Kidney (tissue), 14 donors: ENCODE data around the gene NDOR1. TPM values are rescaled to one million over a fixed set of nuclear protein-coding genes. Genes with fewer than 3 reads are reported as not detected.
A peak's percentile ranks its signal among the peaks of the same experiment; 100 is the strongest.

Experiments
- DNase-seq, 5 donors: peaks; one replicate each; pipeline ENCODE4 v3.0.0-alpha.2; 2013 to 2020
- FAIRE-seq: peaks from 2 replicates; lab custom pipeline; 2012; peaks lifted over from hg19 to GRCh38; lab: Jason Lieb, UNC
- H3K27ac ChIP-seq, 2 donors: one replicate each; pipeline ENCODE4 v1.7.0; 2013; ENCODE audit warnings: low read depth in 2 of 2, low read length in 2 of 2, inconsistent platforms in 1 of 2
- H3K27me3 ChIP-seq: one replicate; pipeline ENCODE4 v1.7.1; 2013; ENCODE audit warnings: low read length, inconsistent platforms; ENCODE audit not compliant: control insufficient read depth, insufficient read depth
- H3K36me3 ChIP-seq, 3 donors: one replicate each; pipeline versions ENCODE4 v1.7.0 to v1.7.1; 2013; ENCODE audit warnings: low read length in 3 of 3, control low read depth in 1 of 3, inconsistent platforms in 1 of 3; ENCODE audit not compliant: insufficient read depth in 3 of 3, control insufficient read depth in 2 of 3
- H3K4me1 ChIP-seq, 3 donors: one replicate each; pipeline versions ENCODE4 v1.7.0 to v1.7.1; 2013; ENCODE audit warnings: low read length in 3 of 3, inconsistent platforms in 1 of 3, low read depth in 1 of 3; ENCODE audit not compliant: control insufficient read depth in 2 of 3, insufficient read depth in 2 of 3
- H3K4me3 ChIP-seq, 3 donors: one replicate each; pipeline versions ENCODE4 v1.7.0 to v1.8.1; 2013; ENCODE audit warnings: low read length in 3 of 3, control low read depth in 1 of 3, inconsistent platforms in 1 of 3
- H3K9ac ChIP-seq, 3 donors: one replicate each; pipeline versions ENCODE4 v1.7.0 to v1.7.1; 2013; ENCODE audit warnings: low read length in 3 of 3, control low read depth in 1 of 3, inconsistent platforms in 1 of 3
- H3K9me3 ChIP-seq, 3 donors: one replicate each; pipeline versions ENCODE4 v1.7.0 to v1.7.1; 2013; ENCODE audit warnings: low read length in 3 of 3, control low read depth in 1 of 3, inconsistent platforms in 1 of 3; ENCODE audit not compliant: control insufficient read depth in 2 of 3, insufficient read depth in 1 of 3
- intact Hi-C: fragments of 100-400 bp; cut with DNase I; formaldehyde crosslinking; loops from one replicate; pipeline ENCODE4 v1.11.1; 2022
- polyA plus RNA-seq: library from polyadenylated mRNA; stranded (reverse); fragments of 350-450 nt; fragmentation: Illumina TruSeq; extraction: RNeasy Lipid Tissue Mini Kit (QIAGEN cat#74804); gene quantifications from one replicate; pipeline ENCODE4 v1.2.3, GENCODE V29; 2014; ENCODE audit warnings: low read depth, low replicate concordance; ENCODE audit not compliant: insufficient read depth
- total RNA-seq: library from RNA; stranded (reverse); fragmentation: NEBNext Ultra II Directional; extraction: Animal tissue kit (Norgen Biotek cat#: 25700); gene quantifications from one replicate; pipeline ENCODE4 v1.2.1, GENCODE V29; 2021
- TF ChIP-seq, protein P1 (sequence below): IDR thresholded peaks from 3 replicates; pipeline ENCODE4 v1.5.1; 2012; ENCODE audit warnings: mild to moderate bottlenecking, moderate library complexity, borderline replicate concordance; ENCODE audit not compliant: insufficient read depth; ENCODE audit errors: extremely low read depth
- donor health status: control.
- donor health status: control.
- donor health status: control.
- donor health status: control.
- donor health status: control.
- donor health status: DM: yes; HTN: yes; CAD: no.
- donor health status: Normal renal cell carcinoma (clear cell type).

Gene NDOR1
- total and polyA plus RNA-seq, 2 donors from 2014 or later: 5.9 to 17.8 TPM

DNA sequence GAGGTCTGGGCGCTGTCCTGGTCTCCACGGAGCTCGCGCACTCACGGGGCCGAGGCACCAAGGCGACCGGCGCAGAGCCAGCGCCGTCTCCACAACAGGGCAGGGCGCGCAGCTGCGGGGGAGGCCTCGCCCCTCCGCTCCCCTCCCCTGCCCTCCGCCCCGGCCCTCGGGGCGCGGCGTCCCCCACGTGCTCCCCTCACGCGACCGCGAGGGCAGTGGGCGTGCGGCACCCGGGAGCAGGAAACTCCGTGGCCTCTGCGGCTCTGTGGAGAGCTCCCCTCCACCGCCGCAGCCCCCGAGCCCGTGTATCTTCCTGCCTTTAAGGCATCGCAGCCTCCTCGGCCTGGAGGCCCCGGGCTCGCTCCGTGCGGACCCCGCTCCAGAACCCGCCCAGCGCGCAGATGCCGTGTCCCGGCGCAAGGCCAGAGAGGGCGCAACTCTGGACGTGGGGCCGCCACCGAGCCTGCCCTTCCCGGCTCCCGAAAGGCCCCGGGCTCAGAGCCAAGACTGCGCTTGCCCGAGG, 34.9 kb downstream of the NDOR1 start:
- TF ChIP-seq, protein P1, sequence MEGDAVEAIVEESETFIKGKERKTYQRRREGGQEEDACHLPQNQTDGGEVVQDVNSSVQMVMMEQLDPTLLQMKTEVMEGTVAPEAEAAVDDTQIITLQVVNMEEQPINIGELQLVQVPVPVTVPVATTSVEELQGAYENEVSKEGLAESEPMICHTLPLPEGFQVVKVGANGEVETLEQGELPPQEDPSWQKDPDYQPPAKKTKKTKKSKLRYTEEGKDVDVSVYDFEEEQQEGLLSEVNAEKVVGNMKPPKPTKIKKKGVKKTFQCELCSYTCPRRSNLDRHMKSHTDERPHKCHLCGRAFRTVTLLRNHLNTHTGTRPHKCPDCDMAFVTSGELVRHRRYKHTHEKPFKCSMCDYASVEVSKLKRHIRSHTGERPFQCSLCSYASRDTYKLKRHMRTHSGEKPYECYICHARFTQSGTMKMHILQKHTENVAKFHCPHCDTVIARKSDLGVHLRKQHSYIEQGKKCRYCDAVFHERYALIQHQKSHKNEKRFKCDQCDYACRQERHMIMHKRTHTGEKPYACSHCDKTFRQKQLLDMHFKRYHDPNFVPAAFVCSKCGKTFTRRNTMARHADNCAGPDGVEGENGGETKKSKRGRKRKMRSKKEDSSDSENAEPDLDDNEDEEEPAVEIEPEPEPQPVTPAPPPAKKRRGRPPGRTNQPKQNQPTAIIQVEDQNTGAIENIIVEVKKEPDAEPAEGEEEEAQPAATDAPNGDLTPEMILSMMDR: no peak
- intact Hi-C loops: no loop called here
- Histone ChIP-seq H3K36me3 (peaks cover 2 to 13% (median 6%) of the 10 kb centered on the region in 3 donors), H3K4me3 (peak overlapping the region; percentile 24 to 64 (median 41)), H3K27me3 (no peaks in the 10 kb centered on the region), H3K4me1 (peaks cover 0 to 23% (median 11%) of the 10 kb centered on the region in 3 donors), H3K9me3 (no peaks in the 10 kb centered on the region), H3K27ac (peak overlapping the region; percentile 91 to 98), H3K9ac (peak overlapping the region in 1 of 3 donors; percentile 73)
- DNase-seq: peak; percentile 73 to 96 (median 86)
- FAIRE-seq: no peak

DNA sequence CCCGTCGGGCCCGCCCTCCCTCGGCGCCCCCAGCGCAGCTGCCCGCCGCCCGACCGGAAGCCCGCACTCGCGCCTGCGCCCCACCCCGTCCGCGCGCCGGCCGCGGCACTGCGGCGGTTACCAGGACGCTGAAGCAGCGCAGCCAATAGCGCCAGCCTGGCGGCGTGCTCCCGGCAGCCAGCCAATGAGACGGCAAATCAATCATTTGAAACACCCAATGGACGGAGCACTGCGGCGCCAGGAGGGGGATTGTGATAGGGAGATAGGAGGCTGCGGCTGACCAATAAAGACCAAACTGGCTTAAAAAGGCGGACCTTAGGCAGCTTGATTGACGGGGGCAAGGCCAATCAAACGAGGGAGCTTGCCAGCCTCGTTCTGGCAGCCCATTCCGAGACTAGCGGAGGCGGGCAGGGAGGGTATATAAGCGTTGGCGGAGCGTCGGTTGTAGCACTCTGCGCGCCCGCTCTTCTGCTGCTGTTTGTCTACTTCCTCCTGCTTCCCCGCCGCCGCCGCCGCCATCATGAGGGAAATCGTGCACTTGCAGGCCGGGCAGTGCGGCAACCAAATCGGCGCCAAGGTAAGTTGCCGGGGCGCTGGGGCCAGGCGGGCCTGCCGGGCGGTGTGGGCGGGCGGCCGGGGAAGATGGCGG, 35.5 kb downstream of the NDOR1 start, which contains the start of gene TUBB4B:
TSS of gene TUBB4B (plus strand) at position 447 of the 649 bp plus-strand sequence. CDS start at position 521, 74 bp downstream.
- FAIRE-seq (peak; percentile 99), DNase-seq (peak; percentile 99 to 100 (median 100))
- peaks cover 0 to 23% (median 11%) of the 10 kb centered on the region in 3 donors for H3K4me1 ChIP-seq
- H3K4me3 ChIP-seq: peak within 1 kb of the TSS; percentile 48 to 76 (median 70)
- intact Hi-C loops: no loop called here
- TF ChIP-seq, protein P1: no peak
- no peaks in the 10 kb centered on the region for H3K27me3 ChIP-seq
- H3K9me3 ChIP-seq: no peaks in the 10 kb centered on the region
- H3K9ac ChIP-seq: peak within 1 kb of the TSS; percentile 22 to 77 (median 73)
- peaks cover 2 to 13% (median 6%) of the 10 kb centered on the region in 3 donors for H3K36me3 ChIP-seq
- H3K27ac ChIP-seq: peak within 1 kb of the TSS; percentile 91 to 98

DNA sequence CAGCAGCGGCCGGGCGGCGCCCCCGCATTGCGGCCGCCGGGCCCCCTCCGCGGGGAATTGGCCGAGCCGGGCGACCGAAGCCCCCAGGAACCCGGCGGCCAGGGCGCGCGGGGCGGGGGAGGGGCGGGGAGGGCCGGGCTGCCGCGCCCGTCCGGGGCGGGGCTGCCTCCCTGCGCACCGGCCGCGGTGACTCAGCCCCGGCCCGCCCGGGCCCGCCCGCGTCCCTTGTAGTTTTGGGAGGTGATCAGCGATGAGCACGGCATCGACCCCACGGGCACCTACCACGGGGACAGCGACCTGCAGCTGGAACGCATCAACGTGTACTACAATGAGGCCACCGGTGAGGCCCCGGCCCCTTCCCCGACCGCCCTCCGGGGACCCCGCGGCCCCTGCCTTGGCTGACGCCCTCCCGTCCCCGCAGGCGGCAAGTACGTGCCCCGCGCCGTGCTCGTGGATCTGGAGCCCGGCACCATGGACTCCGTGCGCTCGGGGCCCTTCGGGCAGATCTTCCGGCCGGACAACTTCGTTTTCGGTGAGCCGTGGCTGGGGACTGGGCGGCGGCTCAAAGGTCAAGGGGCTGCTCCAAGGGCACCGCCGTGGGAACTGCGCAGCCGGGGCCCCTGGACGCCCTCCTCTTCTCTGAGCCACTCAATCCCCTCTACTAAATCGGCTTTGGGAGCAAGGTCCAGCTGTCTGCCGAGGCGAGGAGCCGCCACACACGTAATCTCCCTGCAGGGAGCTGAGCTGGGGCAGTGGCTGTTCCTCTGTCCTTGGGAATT, 36.2 kb downstream of the NDOR1 start:
- H3K4me3 ChIP-seq: peak overlapping the region; percentile 48 to 76 (median 70)
- H3K9ac ChIP-seq: peak overlapping the region; percentile 22 to 77 (median 71)
- no peaks in the 10 kb centered on the region for H3K9me3 ChIP-seq
- peaks cover 2 to 13% (median 6%) of the 10 kb centered on the region in 3 donors for H3K36me3 ChIP-seq
- peaks cover 0 to 19% (median 11%) of the 10 kb centered on the region in 3 donors for H3K4me1 ChIP-seq
- DNase-seq (peak in 1 of 5 donors; percentile 90), FAIRE-seq (no peak)
- peak overlapping the region; percentile 83 to 90 for H3K27ac ChIP-seq
- TF ChIP-seq, protein P1: no peak
- intact Hi-C loops: no loop called here
- H3K27me3 ChIP-seq: no peaks in the 10 kb centered on the region
